NCI-H748 (cell line): ENCODE results near the gene C2orf76.

Experiments used
- DNase-seq: peaks from one replicate; lab custom pipeline; 2025; ENCODE audit not compliant: unreplicated experiment; lab: John Stamatoyannopoulos, UW

Gene C2orf76

GRCh38 chr2:119266091-119266589 lies 100.5 kb downstream of the C2orf76 start:
- no peak for DNase-seq

DNA sequence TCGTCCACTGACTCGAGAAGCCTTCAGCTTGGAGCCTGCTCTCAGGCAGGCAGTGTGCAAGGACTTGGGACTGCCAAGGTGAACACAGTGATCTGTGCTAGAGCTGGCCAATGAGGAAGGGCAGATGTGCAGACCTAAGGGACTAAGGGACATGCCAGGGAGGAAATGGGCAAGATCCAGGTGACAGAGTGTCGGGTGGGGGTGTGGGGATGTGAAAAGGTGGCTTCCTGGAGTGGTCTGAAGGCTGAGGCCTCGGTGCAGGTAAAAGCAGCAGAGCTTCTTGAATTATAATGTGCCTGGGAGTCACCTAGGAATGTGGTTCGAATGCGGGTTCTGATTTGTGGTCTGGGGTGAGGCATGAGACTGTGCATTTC lies 101.0 kb downstream of the C2orf76 start:
- no peak for DNase-seq

DNA sequence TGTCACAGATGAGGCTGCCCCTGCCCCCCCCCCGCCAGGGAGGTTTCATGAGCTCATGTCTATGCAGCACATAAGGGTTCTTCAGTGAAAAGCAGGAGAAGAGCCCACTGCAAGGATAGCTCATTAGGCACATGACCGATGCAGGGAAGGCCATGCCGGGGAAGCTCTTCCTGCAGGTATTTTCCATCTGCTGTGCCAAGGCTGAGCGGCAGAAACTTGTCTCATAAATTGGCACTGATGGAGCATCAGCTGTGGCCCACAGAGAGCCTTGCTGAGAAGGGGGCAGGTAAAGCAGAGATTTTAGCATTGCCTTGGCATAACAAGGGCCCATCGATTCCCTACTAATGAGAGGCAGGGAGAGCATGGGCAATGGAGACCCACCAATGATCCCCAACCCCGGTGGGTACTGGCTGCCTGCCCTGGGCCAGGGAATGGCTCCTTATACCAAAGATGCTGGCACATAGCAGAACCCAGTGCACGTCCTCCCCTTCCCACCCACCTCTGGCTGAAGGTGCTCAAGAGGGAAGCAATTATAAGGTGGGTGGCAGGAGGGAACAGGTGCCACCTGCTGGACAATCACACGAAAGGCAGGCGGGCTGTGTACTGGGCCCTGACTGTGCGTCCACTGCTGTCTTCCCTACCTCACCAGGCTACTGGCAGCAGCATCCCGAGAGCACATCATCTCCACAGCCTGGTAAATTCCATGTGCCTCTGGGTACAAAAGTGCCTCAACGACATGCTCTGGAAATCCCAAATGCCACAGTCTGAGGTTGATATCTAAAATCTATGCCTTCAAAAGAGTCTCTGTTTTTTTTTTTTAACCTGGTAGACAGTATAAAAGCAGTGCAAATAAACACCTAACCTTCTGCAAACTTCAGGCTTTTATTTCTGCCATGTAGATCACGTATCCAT lies 101.6 kb downstream of the C2orf76 start:
- DNase-seq, result peak; percentile 58

- no peak for DNase-seq
Observed at GRCh38 chr2:119263656-119264055, 103.0 kb downstream of the C2orf76 start.

DNA sequence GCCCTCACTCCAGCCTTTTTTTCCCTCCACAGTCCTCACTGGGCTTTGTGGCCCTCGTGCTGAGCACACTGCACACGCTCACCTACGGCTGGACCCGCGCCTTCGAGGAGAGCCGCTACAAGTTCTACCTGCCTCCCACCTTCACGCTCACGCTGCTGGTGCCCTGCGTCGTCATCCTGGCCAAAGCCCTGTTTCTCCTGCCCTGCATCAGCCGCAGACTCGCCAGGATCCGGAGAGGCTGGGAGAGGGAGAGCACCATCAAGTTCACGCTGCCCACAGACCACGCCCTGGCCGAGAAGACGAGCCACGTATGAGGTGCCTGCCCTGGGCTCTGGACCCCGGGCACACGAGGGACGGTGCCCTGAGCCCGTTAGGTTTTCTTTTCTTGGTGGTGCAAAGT lies 103.6 kb downstream of the C2orf76 start:
- no peak for DNase-seq

- no peak for DNase-seq
Observed at GRCh38 chr2:119261493-119262225, 105.0 kb downstream of the C2orf76 start.

- DNase-seq, result no peak
Observed at GRCh38 chr2:119260646-119261492, 105.8 kb downstream of the C2orf76 start.

GRCh38 chr2:119259296-119259860 lies 107.3 kb downstream of the C2orf76 start:
- DNase-seq, result no peak

- no peak for DNase-seq
Observed at GRCh38 chr2:119257198-119257597, 109.4 kb downstream of the C2orf76 start.

DNA sequence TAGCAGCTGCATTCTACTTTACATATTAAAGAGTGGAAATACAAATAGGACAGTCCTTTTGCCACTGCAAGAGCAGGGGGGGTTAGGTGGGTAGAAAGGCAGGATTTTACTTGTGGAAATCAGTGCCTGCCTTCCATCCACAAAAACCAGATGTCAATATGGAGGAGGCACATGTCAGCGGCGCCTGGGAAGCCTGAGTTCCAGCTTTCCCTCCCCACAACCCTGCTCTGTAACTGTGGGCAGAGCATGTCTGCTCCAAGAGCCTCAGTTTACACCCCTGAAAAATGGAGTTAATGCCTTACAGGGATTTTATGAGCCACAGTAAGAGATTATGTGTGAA lies 110.1 kb downstream of the C2orf76 start:
- DNase-seq, result no peak

DNA sequence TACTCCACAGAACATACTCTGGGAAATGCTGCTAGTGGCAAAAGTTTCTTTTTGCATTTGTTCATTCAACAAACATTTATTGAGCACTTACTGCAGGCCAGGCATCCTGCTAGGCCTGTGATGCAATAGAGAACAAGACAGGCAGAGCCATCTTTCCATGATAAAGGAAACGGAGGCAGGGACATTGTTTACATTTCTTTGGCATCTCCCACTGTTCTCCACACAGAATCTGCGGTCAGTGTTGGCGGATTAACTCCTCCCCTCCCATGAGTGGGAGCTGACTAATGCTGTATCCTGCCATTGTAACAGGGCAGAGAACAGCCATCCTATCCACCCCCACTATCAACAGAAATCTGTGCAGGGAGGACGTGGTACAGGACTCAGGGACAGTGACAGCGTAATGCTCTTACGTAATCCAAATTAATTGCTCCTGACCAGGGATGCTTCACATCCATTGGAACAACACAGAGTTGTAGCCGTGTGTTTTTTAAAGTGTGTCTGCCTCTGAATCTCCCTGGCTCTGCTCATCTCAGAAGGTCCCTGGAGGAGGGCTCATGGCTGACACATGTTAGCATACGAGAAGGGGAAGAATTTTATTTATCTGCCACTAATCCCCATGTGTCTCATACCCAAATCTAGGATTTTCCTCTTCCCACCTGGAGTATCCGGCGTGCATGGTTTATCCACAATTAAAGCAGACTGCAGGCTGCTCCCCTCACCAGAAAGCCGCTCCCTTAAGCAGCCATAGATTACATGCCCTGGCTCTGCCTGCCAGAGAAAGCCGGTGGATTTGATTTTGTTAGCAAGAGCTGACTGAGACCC lies 110.7 kb downstream of the C2orf76 start:
- DNase-seq, result peak; percentile 36

DNA sequence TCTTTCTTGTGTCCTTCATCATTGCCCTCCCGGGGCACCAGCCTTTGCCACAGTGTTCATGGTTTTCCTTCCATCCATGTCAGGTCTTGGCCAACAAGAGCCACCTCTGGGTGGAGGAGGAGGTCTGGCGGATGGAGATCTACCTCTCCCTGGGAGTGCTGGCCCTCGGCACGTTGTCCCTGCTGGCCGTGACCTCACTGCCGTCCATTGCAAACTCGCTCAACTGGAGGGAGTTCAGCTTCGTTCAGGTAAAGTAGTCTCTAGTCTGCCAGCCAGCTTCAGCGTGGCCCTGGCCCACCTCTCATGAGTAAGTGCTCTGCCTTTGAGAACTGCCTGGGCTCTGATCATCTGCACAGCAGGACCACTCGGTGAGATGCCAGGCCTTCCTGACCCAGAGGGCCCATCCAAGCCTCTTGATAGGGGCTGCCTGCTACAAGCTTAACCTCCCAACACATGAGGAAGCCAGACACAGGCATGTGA lies 112.0 kb downstream of the C2orf76 start:
- DNase-seq, result no peak

DNA sequence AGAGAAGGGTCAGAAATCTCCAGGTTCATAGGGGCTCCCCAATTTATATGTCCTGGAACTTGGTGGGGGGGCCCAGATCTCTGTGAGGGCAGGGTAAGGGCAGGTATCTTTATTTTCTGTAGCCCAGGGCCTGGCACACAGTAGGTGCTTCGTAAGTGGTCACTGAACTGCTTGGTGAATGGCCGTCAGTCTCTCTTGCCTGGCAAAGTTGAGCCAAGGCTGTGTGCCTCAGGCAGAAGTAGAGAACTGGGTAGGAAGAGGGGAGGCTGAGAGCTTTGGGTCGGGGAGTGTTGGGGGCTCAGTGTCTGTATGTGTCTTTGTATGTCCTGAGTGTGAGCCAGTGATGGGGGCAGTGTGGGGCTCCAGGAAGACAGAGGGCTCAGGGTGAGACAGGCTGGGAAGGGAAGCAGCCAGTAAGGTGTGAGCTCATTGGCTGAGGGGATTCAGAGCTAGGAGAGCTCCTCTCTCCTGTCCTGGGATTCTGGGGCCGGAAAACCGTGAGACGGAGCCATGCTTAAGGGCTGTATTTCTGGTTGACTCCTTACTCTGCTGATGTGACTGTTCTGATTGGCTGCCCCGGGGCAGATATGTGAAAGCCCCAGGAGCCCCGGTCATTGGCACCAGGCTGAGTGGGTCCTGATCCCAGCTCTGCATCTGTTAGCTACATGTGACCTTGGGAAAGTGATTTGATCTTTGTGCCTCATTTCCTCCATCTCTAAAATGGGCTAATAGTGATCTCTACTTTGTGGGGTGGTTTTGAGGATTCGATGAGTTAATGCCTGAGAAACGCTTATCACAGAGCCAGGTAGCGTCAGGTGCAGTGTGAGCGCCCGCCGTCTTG lies 112.7 kb downstream of the C2orf76 start:
- DNase-seq, result no peak

- no peak for DNase-seq
Observed at GRCh38 chr2:119253114-119253702, 113.4 kb downstream of the C2orf76 start.
